Vagina (tissue), 2 donors: ENCODE results near the gene SYNPR. TPM values are rescaled to one million over a fixed set of nuclear protein-coding genes. Genes with fewer than 3 reads are reported as not detected.

Source experiments
- DNase-seq, 2 donors: peaks; one replicate each; pipeline ENCODE4 v3.0.0-alpha.2; 2017; ENCODE audit errors: extremely low spot score in 2 of 2
- H3K27ac ChIP-seq: fragments of 200-600 bp; sonication (generic); one replicate; pipeline ENCODE4 v1.5.1; 2019
- H3K27me3 ChIP-seq: fragments of 200-600 bp; sonication (generic); one replicate; pipeline ENCODE4 v1.5.1; 2019
- H3K36me3 ChIP-seq, 2 donors: fragments of 200-600 bp; sonication (generic); one replicate each; pipeline ENCODE4 v1.5.1; 2017 to 2019
- H3K4me1 ChIP-seq: fragments of 200-600 bp; sonication (generic); one replicate; pipeline ENCODE4 v1.5.1; 2019
- H3K4me3 ChIP-seq, 2 donors: fragments of 200-600 bp; sonication (generic); 1 replicate in 1 of 2; 2 replicates in 1 of 2; pipeline ENCODE4 v1.5.1; 2016 to 2019
- H3K9me3 ChIP-seq: fragments of 200-600 bp; sonication (generic); one replicate; pipeline ENCODE4 v1.5.1; 2019
- CTCF ChIP-seq, 3 experiments: fragments of 450-650 bp in 2 of 3; fragments of 200-600 bp in 1 of 3; sonication (generic) in 1 of 3; IDR thresholded peaks; one replicate each; pipeline ENCODE4 v1.5.1; 2017 to 2019; ENCODE audit warnings: antibody characterized with exemption in 3 of 3, mild to moderate bottlenecking in 2 of 3, moderate library complexity in 2 of 3
- POLR2A ChIP-seq, 2 donors: fragments of 450-650 bp; IDR thresholded peaks; one replicate each; pipeline ENCODE4 v1.6.1; 2017; ENCODE audit warnings: antibody characterized with exemption in 2 of 2, mild to moderate bottlenecking in 2 of 2, moderate library complexity in 2 of 2
- POLR2AphosphoS5 ChIP-seq, 2 donors: sonication (generic); formaldehyde crosslinking; IDR thresholded peaks; one replicate each; pipeline ENCODE4 v1.9.0; 2017; ENCODE audit warnings: antibody characterized with exemption in 2 of 2, mild to moderate bottlenecking in 2 of 2, low read depth in 1 of 2; ENCODE audit not compliant: insufficient read depth in 1 of 2
- intact Hi-C: fragments of 100-400 bp; cut with DNase I; formaldehyde crosslinking; loops from one replicate; pipeline ENCODE4 v1.15.1; 2023
- total RNA-seq: library from RNA; depleted of rRNA; stranded (reverse); fragments of >200 nt; gene quantifications from one replicate; pipeline ENCODE4 v1.2.3, GENCODE V29; 2016

SYNPR gene
- total RNA-seq, 1 donor from 2014 or later, result not detected

- no peaks in the 10 kb centered on the region for H3K36me3 ChIP-seq
- H3K4me3 ChIP-seq, result no peak overlapping the region
- intact Hi-C loops, result no loop called here
- no peak overlapping the region for H3K27ac ChIP-seq
- H3K4me1 ChIP-seq, result no peaks in the 10 kb centered on the region
- H3K9me3 ChIP-seq, result no peaks in the 10 kb centered on the region
- H3K27me3 ChIP-seq, result no peaks in the 10 kb centered on the region
- DNase-seq, result no peak
- TF ChIP-seq CTCF (IDR thresholded peaks at IDR 0.05), result no peak
- no peak for TF ChIP-seq POLR2AphosphoS5 (IDR thresholded peaks at IDR 0.05; ENCODE audit: insufficient read depth in 1 of 2, low read depth in 1 of 2)
- TF ChIP-seq POLR2A (IDR thresholded peaks at IDR 0.05), result no peak
These were observed 9.5 kb downstream of the SYNPR start for GRCh38 chr3:63287610-63288009.

- Histone ChIP-seq H3K27me3 (no peaks in the 10 kb centered on the region), H3K27ac (no peak overlapping the region), H3K4me3 (no peak overlapping the region), H3K36me3 (no peaks in the 10 kb centered on the region), H3K4me1 (no peaks in the 10 kb centered on the region), H3K9me3 (no peaks in the 10 kb centered on the region)
- intact Hi-C loops, result no loop called here
- DNase-seq, result no peak
- TF ChIP-seq CTCF (IDR thresholded peaks at IDR 0.05) (no peak), POLR2A (IDR thresholded peaks at IDR 0.05) (no peak), POLR2AphosphoS5 (IDR thresholded peaks at IDR 0.05; ENCODE audit: insufficient read depth in 1 of 2, low read depth in 1 of 2) (no peak)
These were observed 12.6 kb downstream of the SYNPR start for GRCh38 chr3:63290686-63291085.

- Histone ChIP-seq H3K4me1 (no peaks in the 10 kb centered on the region), H3K9me3 (no peaks in the 10 kb centered on the region), H3K27me3 (no peaks in the 10 kb centered on the region), H3K27ac (no peak overlapping the region), H3K36me3 (no peaks in the 10 kb centered on the region), H3K4me3 (no peak overlapping the region)
- TF ChIP-seq CTCF (IDR thresholded peaks at IDR 0.05) (no peak), POLR2AphosphoS5 (IDR thresholded peaks at IDR 0.05; ENCODE audit: insufficient read depth in 1 of 2, low read depth in 1 of 2) (no peak), POLR2A (IDR thresholded peaks at IDR 0.05) (no peak)
- DNase-seq, result no peak
- intact Hi-C loops, result no loop called here
These were observed 16.2 kb downstream of the SYNPR start for GRCh38 chr3:63294332-63294731.

- H3K36me3 ChIP-seq, result no peaks in the 10 kb centered on the region
- no peak overlapping the region for H3K4me3 ChIP-seq
- no peaks in the 10 kb centered on the region for H3K27me3 ChIP-seq
- no peaks in the 10 kb centered on the region for H3K9me3 ChIP-seq
- intact Hi-C loops, result no loop called here
- no peak for DNase-seq
- H3K27ac ChIP-seq, result no peak overlapping the region
- no peaks in the 10 kb centered on the region for H3K4me1 ChIP-seq
- TF ChIP-seq POLR2A (IDR thresholded peaks at IDR 0.05) (no peak), CTCF (IDR thresholded peaks at IDR 0.05) (no peak)
These were observed 17.2 kb downstream of the SYNPR start for GRCh38 chr3:63295356-63295755.

GRCh38 chr3:63295806-63296205 lies 17.7 kb downstream of the SYNPR start:
- intact Hi-C loops, result no loop called here
- Histone ChIP-seq H3K9me3 (no peaks in the 10 kb centered on the region), H3K36me3 (no peaks in the 10 kb centered on the region), H3K4me1 (no peaks in the 10 kb centered on the region), H3K27me3 (no peaks in the 10 kb centered on the region), H3K4me3 (no peak overlapping the region), H3K27ac (no peak overlapping the region)
- TF ChIP-seq POLR2A (IDR thresholded peaks at IDR 0.05) (no peak), CTCF (IDR thresholded peaks at IDR 0.05) (no peak), POLR2AphosphoS5 (IDR thresholded peaks at IDR 0.05; ENCODE audit: insufficient read depth in 1 of 2, low read depth in 1 of 2) (no peak)
- DNase-seq, result no peak
